Stomach (tissue), 9 donors: ENCODE results near the gene FHOD3. TPM values are rescaled to one million over a fixed set of nuclear protein-coding genes. Genes with fewer than 3 reads are reported as not detected.

Source experiments
- DNase-seq, 2 donors: peaks; one replicate each; pipeline versions ENCODE4 v3.0.0 to v3.0.0-alpha.2; 2013 to 2019
- H3K27ac ChIP-seq, 5 donors: fragments of 200-600 bp in 4 of 5; sonication (generic) in 4 of 5; one replicate each; pipeline ENCODE4 v1.5.1; 2013 to 2019; ENCODE audit warnings: mild to moderate bottlenecking in 1 of 5, moderate library complexity in 1 of 5
- H3K27me3 ChIP-seq, 3 donors: fragments of 200-600 bp; sonication (generic); one replicate each; pipeline ENCODE4 v1.5.1; 2017 to 2019; ENCODE audit warnings: mixed run types in 1 of 3
- H3K36me3 ChIP-seq, 4 donors: fragments of 200-600 bp; sonication (generic); 1 replicate in 3 of 4; 2 replicates in 1 of 4; pipeline ENCODE4 v1.5.1; 2016 to 2019
- H3K4me1 ChIP-seq, 4 donors: fragments of 200-600 bp; sonication (generic); one replicate each; pipeline ENCODE4 v1.5.1; 2016 to 2019
- H3K4me3 ChIP-seq, 4 donors: fragments of 200-600 bp; sonication (generic) in 3 of 4; one replicate each; pipeline ENCODE4 v1.5.1; 2016 to 2019; ENCODE audit warnings: mild to moderate bottlenecking in 1 of 4
- H3K9me3 ChIP-seq, 4 donors: fragments of 200-600 bp; sonication (generic); one replicate each; pipeline ENCODE4 v1.5.1; 2016 to 2019
- EP300 ChIP-seq: sonication (generic); formaldehyde crosslinking; IDR thresholded peaks from one replicate; pipeline ENCODE4 v1.6.1; 2017; ENCODE audit warnings: antibody characterized with exemption
- POLR2A ChIP-seq, 4 donors: fragments of 450-650 bp; IDR thresholded peaks; one replicate each; pipeline ENCODE4 v1.6.1; 2016; ENCODE audit warnings: antibody characterized with exemption in 4 of 4, control low read depth in 2 of 4, mild to moderate bottlenecking in 1 of 4, moderate library complexity in 1 of 4
- POLR2AphosphoS5 ChIP-seq, 3 donors: sonication (generic); formaldehyde crosslinking; IDR thresholded peaks; one replicate each; pipeline ENCODE4 v1.6.1; 2016; ENCODE audit warnings: antibody characterized with exemption in 3 of 3
- WGBS, 5 donors: extraction: QIAGEN DNeasy Blood & Tissue Kit in 3 of 5; methylation state at CpG; one replicate each; pipeline versions ENCODE4 v1.1.5 to v1.1.7; 2013 to 2018; 5-methylcytosine and 5-hydroxymethylcytosine counted together
- intact Hi-C: fragments of 100-400 bp; cut with DNase I; formaldehyde crosslinking; loops from one replicate; pipeline ENCODE4 v1.15.1; 2023; ENCODE audit warnings: low total_unique reads
- polyA plus RNA-seq, 3 donors: library from polyadenylated mRNA; stranded (reverse); fragments of 200-250 nt; gene quantifications; one replicate each; pipeline ENCODE4 v1.2.3, GENCODE V29; 2013
- total RNA-seq, 5 donors: library from RNA; depleted of rRNA; stranded (reverse); fragments of >200 nt; gene quantifications; one replicate each; pipeline versions ENCODE4 v1.1.0 to v1.2.3, GENCODE V29; 2014 to 2016
- TF ChIP-seq, protein P1 (sequence below), 7 experiments: fragments of 450-650 bp in 4 of 7; fragments of 200-600 bp in 3 of 7; sonication (generic) in 3 of 7; IDR thresholded peaks; one replicate each; pipeline ENCODE4 v1.5.1; 2016 to 2019; ENCODE audit warnings: antibody characterized with exemption in 7 of 7, control low read depth in 2 of 7, mild to moderate bottlenecking in 1 of 7
- donor health status: healthy with polysubstance abuse.
- donor health status: Bipolar disorder and iron deficiency.
- donor health status: healthy.

The FHOD3 gene
- total and polyA plus RNA-seq, 8 donors, result under 0.01 to 9.1 (median 4.6) TPM

DNA sequence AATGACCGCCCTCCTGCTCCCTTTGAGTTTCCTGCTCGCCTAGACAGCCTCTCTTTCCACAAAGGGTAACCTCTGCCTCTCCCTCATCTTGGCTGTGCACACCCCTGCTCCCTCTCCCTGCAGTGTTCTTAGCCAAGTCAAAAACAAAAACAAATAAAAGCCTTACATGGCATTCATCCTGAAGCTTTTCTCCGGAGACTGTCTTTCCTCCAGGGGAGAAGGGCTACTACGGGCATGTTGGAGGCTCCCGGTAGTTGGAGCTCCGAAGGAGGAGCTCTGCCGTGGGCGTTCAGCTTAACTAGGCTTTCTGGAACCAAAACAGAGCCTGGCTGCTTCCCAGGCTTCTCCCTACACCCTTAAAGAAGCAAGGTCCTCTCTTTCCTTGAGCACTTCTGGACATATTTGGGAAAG, 427.1 kb downstream of the FHOD3 start:
- Histone ChIP-seq H3K27ac (peak overlapping the region in 2 of 5 donors; percentile 24 to 39), H3K36me3 (no peaks in the 10 kb centered on the region), H3K27me3 (no peaks in the 10 kb centered on the region), H3K9me3 (no peaks in the 10 kb centered on the region), H3K4me3 (peak overlapping the region in 3 of 4 donors; percentile 10 to 24 (median 10)), H3K4me1 (peaks cover 0 to 11% (median 0%) of the 10 kb centered on the region in 4 donors)
- intact Hi-C loops, result no loop called here
- TF ChIP-seq, protein P1, sequence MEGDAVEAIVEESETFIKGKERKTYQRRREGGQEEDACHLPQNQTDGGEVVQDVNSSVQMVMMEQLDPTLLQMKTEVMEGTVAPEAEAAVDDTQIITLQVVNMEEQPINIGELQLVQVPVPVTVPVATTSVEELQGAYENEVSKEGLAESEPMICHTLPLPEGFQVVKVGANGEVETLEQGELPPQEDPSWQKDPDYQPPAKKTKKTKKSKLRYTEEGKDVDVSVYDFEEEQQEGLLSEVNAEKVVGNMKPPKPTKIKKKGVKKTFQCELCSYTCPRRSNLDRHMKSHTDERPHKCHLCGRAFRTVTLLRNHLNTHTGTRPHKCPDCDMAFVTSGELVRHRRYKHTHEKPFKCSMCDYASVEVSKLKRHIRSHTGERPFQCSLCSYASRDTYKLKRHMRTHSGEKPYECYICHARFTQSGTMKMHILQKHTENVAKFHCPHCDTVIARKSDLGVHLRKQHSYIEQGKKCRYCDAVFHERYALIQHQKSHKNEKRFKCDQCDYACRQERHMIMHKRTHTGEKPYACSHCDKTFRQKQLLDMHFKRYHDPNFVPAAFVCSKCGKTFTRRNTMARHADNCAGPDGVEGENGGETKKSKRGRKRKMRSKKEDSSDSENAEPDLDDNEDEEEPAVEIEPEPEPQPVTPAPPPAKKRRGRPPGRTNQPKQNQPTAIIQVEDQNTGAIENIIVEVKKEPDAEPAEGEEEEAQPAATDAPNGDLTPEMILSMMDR (IDR thresholded peaks at IDR 0.05), result no peak
- TF ChIP-seq POLR2A (IDR thresholded peaks at IDR 0.05) (no peak), POLR2AphosphoS5 (IDR thresholded peaks at IDR 0.05) (no peak), EP300 (no peak)
- peak in 1 of 2 donors; percentile 55 for DNase-seq
- WGBS, 5 donors, result 33 to 67% (median 56%) methylated on average over 8 of the region's 8 CpGs

DNA sequence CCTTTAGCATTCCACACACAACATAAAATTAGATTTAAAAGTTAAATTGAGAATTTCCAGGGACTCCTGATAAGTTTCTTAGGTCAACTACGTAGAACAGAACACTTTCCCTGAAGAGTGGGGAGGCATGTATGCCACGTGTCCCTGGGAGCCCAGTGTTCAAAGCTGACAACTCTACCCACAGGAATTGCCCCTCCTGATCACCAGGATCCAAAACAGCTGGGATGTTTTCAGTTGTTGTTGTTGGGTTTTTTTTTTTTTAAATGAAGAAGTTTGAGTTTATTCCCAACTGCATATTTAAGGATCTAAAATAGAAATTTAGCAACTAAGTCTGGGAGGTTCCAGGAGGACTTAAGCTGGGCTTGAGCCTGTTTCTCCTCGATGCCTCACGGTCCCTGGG, 430.8 kb downstream of the FHOD3 start:
- no peaks in the 10 kb centered on the region for H3K36me3 ChIP-seq
- WGBS, 5 donors, result 61 to 69% (median 66%) methylated on average over 4 of the region's 4 CpGs
- no peak overlapping the region for H3K27ac ChIP-seq
- intact Hi-C loops, result no loop called here
- DNase-seq, result no peak
- no peak for TF ChIP-seq EP300
- TF ChIP-seq POLR2AphosphoS5 (IDR thresholded peaks at IDR 0.05), result no peak
- no peak for TF ChIP-seq POLR2A (IDR thresholded peaks at IDR 0.05)
- TF ChIP-seq, protein P1 (IDR thresholded peaks at IDR 0.05), result no peak
- no peaks in the 10 kb centered on the region for H3K27me3 ChIP-seq
- H3K9me3 ChIP-seq, result peaks cover 0 to 8% (median 4%) of the 10 kb centered on the region in 4 donors
- no peak overlapping the region for H3K4me3 ChIP-seq
- H3K4me1 ChIP-seq, result peaks cover 0 to 11% (median 0%) of the 10 kb centered on the region in 4 donors

DNA sequence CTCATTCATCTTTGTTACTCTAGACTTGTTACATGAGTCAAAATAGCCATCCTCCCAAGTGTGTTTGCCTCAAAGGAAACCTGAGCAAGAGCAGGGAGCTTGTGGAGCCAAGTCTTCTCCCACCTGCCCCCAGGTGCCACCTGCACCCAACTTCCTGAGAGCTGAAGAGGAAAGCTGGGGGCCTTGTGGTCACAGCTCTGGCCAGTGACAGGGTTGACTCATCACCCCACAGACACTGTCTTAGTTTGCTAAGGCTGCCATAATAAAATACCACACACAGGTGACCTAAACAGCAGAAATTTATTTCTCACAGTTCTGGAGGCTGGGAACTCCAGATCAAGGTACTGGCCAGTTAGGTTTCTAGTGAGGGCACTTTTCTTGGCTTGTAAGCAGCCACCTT, 431.7 kb downstream of the FHOD3 start:
- Histone ChIP-seq H3K4me1 (peaks cover 0 to 8% (median 0%) of the 10 kb centered on the region in 4 donors), H3K36me3 (no peaks in the 10 kb centered on the region), H3K27me3 (no peaks in the 10 kb centered on the region), H3K9me3 (peaks cover 0 to 8% (median 4%) of the 10 kb centered on the region in 4 donors), H3K27ac (no peak overlapping the region), H3K4me3 (no peak overlapping the region)
- TF ChIP-seq EP300, result no peak
- intact Hi-C loops, result no loop called here
- DNase-seq, result no peak

DNA sequence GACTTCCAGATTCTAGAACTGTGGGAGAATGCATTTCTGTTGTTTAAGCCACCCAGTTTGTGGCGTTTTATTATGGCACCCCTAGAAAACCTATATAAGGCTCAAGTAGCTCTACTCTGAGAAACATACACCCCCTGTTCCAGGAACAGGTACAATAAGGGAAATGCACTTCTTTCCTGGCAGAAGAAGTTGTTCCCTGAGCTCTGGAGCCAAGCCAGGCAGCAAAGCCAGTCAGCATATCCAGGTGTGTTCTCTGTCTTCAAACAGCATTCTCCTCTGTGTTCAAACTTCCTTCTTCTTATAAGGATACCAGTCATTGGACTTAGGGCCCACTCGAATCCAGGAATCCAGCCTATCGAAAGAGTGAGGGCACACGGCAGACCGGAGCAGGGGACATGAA, 434.8 kb downstream of the FHOD3 start:
- no peak overlapping the region for H3K4me3 ChIP-seq
- 75 to 96% (median 92%) methylated on average over 5 of the region's 5 CpGs for WGBS, 5 donors
- TF ChIP-seq POLR2A (IDR thresholded peaks at IDR 0.05) (no peak), POLR2AphosphoS5 (IDR thresholded peaks at IDR 0.05) (no peak), EP300 (no peak)
- TF ChIP-seq, protein P1 (IDR thresholded peaks at IDR 0.05), result no peak

DNA sequence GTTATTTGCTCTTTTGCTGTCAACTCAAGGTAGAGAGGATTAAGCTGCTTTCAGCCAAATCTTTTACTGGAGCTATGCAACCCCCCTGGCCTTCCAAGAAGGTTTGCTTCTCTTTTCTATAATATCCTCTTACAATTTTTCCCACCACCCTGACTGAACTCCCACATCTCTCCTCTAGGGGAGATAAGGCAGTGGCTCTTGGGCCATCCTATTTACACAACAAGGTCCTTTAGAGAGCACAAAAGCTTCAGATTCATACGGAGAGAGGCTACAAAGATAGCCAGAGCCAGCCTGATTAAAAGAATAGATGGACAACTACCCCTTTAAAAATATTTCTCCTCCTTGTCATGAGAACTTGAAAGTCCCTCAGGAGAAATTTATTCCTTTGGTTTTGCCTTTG, 435.6 kb downstream of the FHOD3 start:
- Histone ChIP-seq H3K9me3 (peaks cover 0 to 12% (median 6%) of the 10 kb centered on the region in 4 donors), H3K4me3 (no peak overlapping the region), H3K4me1 (no peaks in the 10 kb centered on the region), H3K36me3 (no peaks in the 10 kb centered on the region), H3K27ac (no peak overlapping the region), H3K27me3 (no peaks in the 10 kb centered on the region)
- intact Hi-C loops, result no loop called here
- TF ChIP-seq POLR2AphosphoS5 (IDR thresholded peaks at IDR 0.05) (no peak), EP300 (no peak), POLR2A (IDR thresholded peaks at IDR 0.05) (no peak)
- TF ChIP-seq, protein P1 (IDR thresholded peaks at IDR 0.05), result no peak
- DNase-seq, result no peak
- 46 to 65% (median 53%) methylated on average over 1 of the region's 1 CpG for WGBS, 5 donors

More for the DNA sequence above, 434.8 kb downstream of the FHOD3 start:
- H3K4me1 ChIP-seq, result no peaks in the 10 kb centered on the region
- intact Hi-C loops, result no loop called here
- H3K36me3 ChIP-seq, result no peaks in the 10 kb centered on the region
- H3K9me3 ChIP-seq, result peaks cover 0 to 12% (median 6%) of the 10 kb centered on the region in 4 donors
- no peak overlapping the region for H3K27ac ChIP-seq
- no peaks in the 10 kb centered on the region for H3K27me3 ChIP-seq
- no peak for DNase-seq
